ENCODE measurements around the gene COQ8B.
"Not testable (repeated sequence)": the region's sequence is repeated elsewhere in the genome, so short reads cannot be mapped to it uniquely, and the experiment has no call there.

COQ8B gene

DNA sequence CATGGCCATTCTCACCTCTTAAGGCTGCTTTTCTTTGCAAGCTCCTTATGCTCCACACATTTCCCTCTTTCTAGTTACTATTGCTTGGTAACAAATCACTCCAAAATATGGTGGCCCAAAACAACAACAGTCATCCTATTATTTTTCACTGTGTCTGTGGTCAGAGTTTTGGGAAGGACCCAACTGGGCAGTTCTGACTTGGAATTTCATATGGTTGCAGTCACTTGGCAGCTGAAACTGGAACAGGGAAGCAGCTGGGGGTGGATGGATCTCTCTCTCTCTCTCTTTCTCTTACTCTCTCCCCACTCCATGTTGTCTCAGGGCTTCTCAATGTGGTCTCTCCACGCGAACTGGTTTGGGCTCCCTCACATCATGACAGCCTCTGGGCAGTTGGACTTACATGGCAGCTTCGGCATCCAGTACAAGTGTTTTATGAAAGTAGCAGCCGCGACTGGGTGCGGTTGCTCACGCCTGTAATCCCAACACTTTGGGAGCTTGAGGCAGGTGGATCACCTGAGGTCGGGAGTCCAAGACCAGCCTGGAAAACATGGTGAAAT, 65.9 kb downstream of the COQ8B start:
- TF ChIP-seq, protein P1, sequence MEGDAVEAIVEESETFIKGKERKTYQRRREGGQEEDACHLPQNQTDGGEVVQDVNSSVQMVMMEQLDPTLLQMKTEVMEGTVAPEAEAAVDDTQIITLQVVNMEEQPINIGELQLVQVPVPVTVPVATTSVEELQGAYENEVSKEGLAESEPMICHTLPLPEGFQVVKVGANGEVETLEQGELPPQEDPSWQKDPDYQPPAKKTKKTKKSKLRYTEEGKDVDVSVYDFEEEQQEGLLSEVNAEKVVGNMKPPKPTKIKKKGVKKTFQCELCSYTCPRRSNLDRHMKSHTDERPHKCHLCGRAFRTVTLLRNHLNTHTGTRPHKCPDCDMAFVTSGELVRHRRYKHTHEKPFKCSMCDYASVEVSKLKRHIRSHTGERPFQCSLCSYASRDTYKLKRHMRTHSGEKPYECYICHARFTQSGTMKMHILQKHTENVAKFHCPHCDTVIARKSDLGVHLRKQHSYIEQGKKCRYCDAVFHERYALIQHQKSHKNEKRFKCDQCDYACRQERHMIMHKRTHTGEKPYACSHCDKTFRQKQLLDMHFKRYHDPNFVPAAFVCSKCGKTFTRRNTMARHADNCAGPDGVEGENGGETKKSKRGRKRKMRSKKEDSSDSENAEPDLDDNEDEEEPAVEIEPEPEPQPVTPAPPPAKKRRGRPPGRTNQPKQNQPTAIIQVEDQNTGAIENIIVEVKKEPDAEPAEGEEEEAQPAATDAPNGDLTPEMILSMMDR (IDR thresholded peaks at IDR 0.05; ENCODE audit: low read depth, low read length, missing control alignments), result no peak
- no peak overlapping the region for H3K4me3 ChIP-seq (ENCODE audit: low read depth, low read length)
- in situ Hi-C loops (cut with HindIII; ENCODE audit: low sequenced_read_pairs), result no loop called here
- peak; percentile 82 for DNase-seq (ENCODE audit: low read depth)

DNA sequence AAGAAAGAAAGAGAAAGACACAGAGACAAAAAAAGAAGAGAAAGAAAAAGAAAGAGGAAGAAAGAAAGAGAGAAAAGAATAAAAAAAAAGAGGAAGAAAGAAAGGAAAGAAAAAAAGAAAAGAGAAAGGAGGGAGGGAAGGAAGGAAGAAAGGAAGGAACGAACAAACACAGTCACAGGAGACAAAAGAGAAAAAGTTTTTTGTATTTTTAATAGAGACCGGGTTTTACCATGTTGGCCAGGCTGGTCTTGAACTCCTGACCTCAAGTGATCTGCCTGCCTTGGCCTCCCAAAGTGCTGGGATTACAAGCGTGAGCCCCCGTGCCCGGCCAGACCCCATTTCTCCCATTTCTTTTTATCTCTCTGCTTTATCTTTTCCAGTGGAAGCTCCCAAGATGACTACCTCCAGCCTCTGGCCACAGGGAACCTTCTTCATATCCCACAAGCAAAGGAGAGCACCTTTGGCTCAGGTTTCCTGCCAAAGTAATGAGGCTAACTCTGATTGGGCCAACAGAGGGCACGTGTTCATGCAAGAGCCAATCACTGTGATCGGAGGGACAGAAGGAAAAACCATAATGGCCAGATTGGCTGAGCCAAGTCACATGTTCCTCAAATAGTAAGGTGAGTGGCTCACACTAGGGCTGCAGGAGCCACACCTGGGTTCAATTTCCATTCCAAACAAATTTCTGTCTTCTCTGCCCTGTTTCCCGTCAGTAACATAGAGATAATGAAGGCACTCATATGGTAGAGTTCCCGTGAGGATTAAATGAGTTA, 66.6 kb downstream of the COQ8B start:
- H3K4me3 ChIP-seq (ENCODE audit: low read depth, low read length); in situ Hi-C loops (cut with HindIII; ENCODE audit: low sequenced_read_pairs); DNase-seq (ENCODE audit: low read depth): not testable (repeated sequence)

DNA sequence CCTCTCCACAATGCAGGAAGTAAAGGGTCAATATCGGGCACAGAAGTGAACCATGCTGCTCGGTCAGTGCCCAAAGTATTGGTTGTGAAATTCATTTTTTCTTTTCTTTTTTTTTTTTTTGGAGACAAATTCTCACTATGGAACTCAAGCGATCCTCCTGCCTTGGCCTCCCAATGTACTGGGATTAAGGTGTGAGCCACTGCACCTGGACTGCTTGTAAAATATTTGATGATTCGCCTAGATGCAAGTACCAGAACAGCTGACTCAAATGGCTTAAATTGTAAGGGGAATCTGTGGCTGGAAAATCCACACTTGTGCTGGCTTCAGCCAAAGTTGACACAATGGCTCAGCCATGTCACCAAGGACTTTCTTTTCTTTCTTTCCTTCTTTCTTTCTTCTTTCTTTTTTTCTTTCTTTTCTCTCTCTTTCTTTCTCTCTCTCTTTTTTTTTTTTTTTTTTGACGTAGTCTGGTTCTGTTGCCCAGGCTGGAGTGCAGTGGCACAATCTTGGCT, 69.9 kb downstream of the COQ8B start:
- no peak overlapping the region for H3K4me3 ChIP-seq (ENCODE audit: low read depth, low read length)
- in situ Hi-C loops (cut with HindIII; ENCODE audit: low sequenced_read_pairs), result no loop called here

DNA sequence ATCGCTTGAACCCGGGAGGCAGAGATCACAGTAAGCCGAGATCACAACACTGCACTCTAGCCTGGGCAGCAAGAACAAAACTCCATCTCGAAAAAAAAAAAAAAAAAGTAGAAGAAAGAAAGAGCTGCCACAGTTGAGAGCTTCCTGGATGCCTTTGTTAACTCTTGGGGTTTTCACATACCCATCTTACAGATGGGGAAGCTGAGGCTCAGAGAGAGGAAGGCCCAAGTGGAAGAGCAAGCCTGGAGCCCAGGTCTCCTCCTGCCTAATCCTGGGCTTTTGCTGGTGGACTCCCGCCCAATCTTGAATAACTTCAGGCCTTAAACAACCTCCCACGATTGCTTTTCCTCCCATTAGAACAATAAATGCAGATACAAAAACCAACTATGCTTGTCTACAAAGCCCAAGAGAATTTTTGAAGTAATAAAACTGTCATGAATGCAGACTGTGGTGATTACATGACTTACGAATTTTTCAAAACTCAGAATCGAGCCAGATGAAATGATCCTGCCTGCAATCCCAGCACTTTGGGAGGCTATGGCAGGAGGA, 73.9 kb downstream of the COQ8B start:
- TF ChIP-seq, protein P1 (IDR thresholded peaks at IDR 0.05; ENCODE audit: low read depth, low read length, missing control alignments), result no peak
- H3K4me3 ChIP-seq (ENCODE audit: low read depth, low read length), result no peak overlapping the region
- no peak for DNase-seq (ENCODE audit: low read depth)
- in situ Hi-C loops (cut with HindIII; ENCODE audit: low sequenced_read_pairs), result no loop called here

More for the DNA sequence above, 69.9 kb downstream of the COQ8B start:
- TF ChIP-seq, protein P1 (IDR thresholded peaks at IDR 0.05; ENCODE audit: low read depth, low read length, missing control alignments), result no peak
- no peak for DNase-seq (ENCODE audit: low read depth)

DNA sequence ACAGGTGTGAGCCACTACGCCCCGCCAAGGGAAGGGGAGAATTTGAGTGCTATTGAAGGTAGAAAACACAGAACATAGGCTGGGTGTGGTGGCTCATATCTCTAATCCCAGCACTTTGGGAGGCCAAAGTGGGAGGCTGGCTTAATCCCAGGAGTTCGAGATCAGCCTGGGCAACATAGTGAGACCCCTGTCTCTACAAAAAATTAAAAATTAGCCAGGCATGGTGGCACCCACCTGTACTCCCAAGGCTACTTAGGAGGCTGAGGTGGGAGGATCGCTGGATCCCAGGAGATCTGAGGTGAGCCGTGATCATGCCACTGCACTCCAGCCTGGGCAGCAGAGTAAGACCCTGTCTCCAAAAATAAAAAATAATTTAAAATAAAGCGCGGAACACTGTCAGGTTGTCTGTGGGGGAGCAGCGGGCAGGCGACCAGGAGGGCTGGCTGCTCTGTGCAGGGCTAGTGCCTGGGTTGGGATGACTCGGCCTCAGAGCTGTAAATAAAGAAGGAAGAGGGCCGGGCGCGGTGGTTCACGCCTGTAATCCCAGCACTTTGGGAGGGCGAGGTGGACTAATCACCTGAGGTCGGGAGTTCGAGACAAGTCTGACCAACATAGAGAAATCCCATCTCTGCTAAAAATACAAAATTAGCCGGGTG, 74.5 kb downstream of the COQ8B start:
- H3K4me3 ChIP-seq (ENCODE audit: low read depth, low read length), result no peak overlapping the region
- TF ChIP-seq, protein P1 (IDR thresholded peaks at IDR 0.05; ENCODE audit: low read depth, low read length, missing control alignments), result no peak
- DNase-seq (ENCODE audit: low read depth), result no peak
- in situ Hi-C loops (cut with HindIII; ENCODE audit: low sequenced_read_pairs), result no loop called here
